ENCODE data around the gene PDE4A.
"Not testable (repeated sequence)": the region's sequence is repeated elsewhere in the genome, so short reads cannot be mapped to it uniquely, and the experiment has no call there.

DNA sequence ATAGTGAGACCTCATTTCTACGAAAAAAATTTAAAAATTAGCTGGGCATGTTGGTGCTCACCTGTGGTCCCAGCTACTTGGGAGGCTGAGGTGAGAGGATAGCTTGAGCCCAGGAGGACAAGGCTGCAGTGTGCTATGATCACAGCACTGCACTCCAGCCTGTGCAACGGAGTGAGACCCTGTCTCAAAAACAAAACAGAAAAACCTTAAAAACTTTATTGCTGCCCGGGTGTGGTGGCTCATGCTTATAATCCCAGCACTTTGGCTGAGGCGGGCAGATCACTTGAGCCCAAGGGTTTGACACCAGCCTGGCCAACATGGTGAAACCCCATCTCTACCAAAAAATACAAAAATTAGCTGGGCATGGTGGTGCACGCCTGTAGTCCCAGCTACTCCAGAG is 9.1 kb upstream of the PDE4A start:
- TF ChIP-seq, protein P1, sequence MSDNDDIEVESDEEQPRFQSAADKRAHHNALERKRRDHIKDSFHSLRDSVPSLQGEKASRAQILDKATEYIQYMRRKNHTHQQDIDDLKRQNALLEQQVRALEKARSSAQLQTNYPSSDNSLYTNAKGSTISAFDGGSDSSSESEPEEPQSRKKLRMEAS (IDR thresholded peaks at IDR 0.05; ENCODE audit: low read depth, low read length), result not testable (repeated sequence)
- not testable (repeated sequence) for TF ChIP-seq KDM1A (IDR thresholded peaks at IDR 0.05; ENCODE audit: borderline replicate concordance); RB1 (IDR thresholded peaks at IDR 0.05; ENCODE audit: borderline replicate concordance); ESRRA (IDR thresholded peaks at IDR 0.05; ENCODE audit: low read length)
- TF ChIP-seq, protein P2, sequence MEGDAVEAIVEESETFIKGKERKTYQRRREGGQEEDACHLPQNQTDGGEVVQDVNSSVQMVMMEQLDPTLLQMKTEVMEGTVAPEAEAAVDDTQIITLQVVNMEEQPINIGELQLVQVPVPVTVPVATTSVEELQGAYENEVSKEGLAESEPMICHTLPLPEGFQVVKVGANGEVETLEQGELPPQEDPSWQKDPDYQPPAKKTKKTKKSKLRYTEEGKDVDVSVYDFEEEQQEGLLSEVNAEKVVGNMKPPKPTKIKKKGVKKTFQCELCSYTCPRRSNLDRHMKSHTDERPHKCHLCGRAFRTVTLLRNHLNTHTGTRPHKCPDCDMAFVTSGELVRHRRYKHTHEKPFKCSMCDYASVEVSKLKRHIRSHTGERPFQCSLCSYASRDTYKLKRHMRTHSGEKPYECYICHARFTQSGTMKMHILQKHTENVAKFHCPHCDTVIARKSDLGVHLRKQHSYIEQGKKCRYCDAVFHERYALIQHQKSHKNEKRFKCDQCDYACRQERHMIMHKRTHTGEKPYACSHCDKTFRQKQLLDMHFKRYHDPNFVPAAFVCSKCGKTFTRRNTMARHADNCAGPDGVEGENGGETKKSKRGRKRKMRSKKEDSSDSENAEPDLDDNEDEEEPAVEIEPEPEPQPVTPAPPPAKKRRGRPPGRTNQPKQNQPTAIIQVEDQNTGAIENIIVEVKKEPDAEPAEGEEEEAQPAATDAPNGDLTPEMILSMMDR (IDR thresholded peaks at IDR 0.05 in 2 of 3, conservative IDR thresholded peaks at IDR 0.05 in 1 of 3; ENCODE audit: control insufficient read depth in 2 of 3, extremely low read depth in 1 of 3, insufficient read depth in 1 of 3, low read depth in 3 of 3, low read length in 3 of 3), result not testable (repeated sequence)
- TF ChIP-seq, protein P3, sequence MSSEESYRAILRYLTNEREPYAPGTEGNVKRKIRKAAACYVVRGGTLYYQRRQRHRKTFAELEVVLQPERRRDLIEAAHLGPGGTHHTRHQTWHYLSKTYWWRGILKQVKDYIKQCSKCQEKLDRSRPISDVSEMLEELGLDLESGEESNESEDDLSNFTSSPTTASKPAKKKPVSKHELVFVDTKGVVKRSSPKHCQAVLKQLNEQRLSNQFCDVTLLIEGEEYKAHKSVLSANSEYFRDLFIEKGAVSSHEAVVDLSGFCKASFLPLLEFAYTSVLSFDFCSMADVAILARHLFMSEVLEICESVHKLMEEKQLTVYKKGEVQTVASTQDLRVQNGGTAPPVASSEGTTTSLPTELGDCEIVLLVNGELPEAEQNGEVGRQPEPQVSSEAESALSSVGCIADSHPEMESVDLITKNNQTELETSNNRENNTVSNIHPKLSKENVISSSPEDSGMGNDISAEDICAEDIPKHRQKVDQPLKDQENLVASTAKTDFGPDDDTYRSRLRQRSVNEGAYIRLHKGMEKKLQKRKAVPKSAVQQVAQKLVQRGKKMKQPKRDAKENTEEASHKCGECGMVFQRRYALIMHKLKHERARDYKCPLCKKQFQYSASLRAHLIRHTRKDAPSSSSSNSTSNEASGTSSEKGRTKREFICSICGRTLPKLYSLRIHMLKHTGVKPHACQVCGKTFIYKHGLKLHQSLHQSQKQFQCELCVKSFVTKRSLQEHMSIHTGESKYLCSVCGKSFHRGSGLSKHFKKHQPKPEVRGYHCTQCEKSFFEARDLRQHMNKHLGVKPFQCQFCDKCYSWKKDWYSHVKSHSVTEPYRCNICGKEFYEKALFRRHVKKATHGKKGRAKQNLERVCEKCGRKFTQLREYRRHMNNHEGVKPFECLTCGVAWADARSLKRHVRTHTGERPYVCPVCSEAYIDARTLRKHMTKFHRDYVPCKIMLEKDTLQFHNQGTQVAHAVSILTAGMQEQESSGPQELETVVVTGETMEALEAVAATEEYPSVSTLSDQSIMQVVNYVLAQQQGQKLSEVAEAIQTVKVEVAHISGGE (CRISPR knock-in tag; IDR thresholded peaks at IDR 0.05), result not testable (repeated sequence)
- TF ChIP-seq, protein P4, sequence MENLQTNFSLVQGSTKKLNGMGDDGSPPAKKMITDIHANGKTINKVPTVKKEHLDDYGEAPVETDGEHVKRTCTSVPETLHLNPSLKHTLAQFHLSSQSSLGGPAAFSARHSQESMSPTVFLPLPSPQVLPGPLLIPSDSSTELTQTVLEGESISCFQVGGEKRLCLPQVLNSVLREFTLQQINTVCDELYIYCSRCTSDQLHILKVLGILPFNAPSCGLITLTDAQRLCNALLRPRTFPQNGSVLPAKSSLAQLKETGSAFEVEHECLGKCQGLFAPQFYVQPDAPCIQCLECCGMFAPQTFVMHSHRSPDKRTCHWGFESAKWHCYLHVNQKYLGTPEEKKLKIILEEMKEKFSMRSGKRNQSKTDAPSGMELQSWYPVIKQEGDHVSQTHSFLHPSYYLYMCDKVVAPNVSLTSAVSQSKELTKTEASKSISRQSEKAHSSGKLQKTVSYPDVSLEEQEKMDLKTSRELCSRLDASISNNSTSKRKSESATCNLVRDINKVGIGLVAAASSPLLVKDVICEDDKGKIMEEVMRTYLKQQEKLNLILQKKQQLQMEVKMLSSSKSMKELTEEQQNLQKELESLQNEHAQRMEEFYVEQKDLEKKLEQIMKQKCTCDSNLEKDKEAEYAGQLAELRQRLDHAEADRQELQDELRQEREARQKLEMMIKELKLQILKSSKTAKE (IDR thresholded peaks at IDR 0.05; ENCODE audit: low read depth, poor library complexity, severe bottlenecking), result not testable (repeated sequence)

All from GM12878 (cell line).